Upper lobe of left lung (tissue), 6 donors: Measurements from ENCODE around the gene ERG28. TPM values are rescaled to one million over a fixed set of nuclear protein-coding genes. Genes with fewer than 3 reads are reported as not detected.

Source experiments
- ATAC-seq, 2 donors: fragments of 200-7000 bp; cut with Tn5 transposase; one replicate each; pipeline ENCODE4 v1.9.1; 2022; ENCODE audit warnings: mild to moderate bottlenecking in 2 of 2, moderate library complexity in 2 of 2; ENCODE audit not compliant: low FRiP score in 2 of 2
- DNase-seq, 2 donors: peaks; one replicate each; pipeline ENCODE4 v3.0.0-alpha.2; 2019 to 2020
- H3K27ac ChIP-seq, 4 donors: fragments of 200-600 bp; sonication (generic); one replicate each; pipeline ENCODE4 v1.5.1; 2016 to 2019
- H3K27me3 ChIP-seq, 4 donors: fragments of 200-600 bp; sonication (generic); one replicate each; pipeline ENCODE4 v1.5.1; 2017 to 2019
- H3K36me3 ChIP-seq, 4 donors: fragments of 200-600 bp; sonication (generic); one replicate each; pipeline ENCODE4 v1.5.1; 2016 to 2019
- H3K4me1 ChIP-seq, 4 donors: fragments of 200-600 bp; sonication (generic); one replicate each; pipeline ENCODE4 v1.5.1; 2018 to 2019
- H3K4me3 ChIP-seq, 4 donors: fragments of 200-600 bp; sonication (generic); one replicate each; pipeline ENCODE4 v1.5.1; 2017 to 2019; ENCODE audit warnings: mild to moderate bottlenecking in 2 of 4, moderate library complexity in 1 of 4
- H3K9me3 ChIP-seq, 4 donors: fragments of 200-600 bp; sonication (generic); one replicate each; pipeline ENCODE4 v1.5.1; 2018 to 2019
- CTCF ChIP-seq, 6 experiments: fragments of 450-650 bp in 4 of 6; fragments of 200-600 bp in 2 of 6; sonication (generic) in 2 of 6; IDR thresholded peaks; one replicate each; pipeline ENCODE4 v1.5.1; 2016 to 2019; ENCODE audit warnings: antibody characterized with exemption in 6 of 6
- EP300 ChIP-seq, 4 donors: sonication (generic); formaldehyde crosslinking; IDR thresholded peaks; one replicate each; pipeline ENCODE4 v1.5.1; 2017; ENCODE audit warnings: antibody characterized with exemption in 4 of 4, control low read depth in 2 of 4
- POLR2A ChIP-seq, 4 donors: fragments of 450-650 bp; IDR thresholded peaks; one replicate each; pipeline ENCODE4 v1.5.1; 2016 to 2017; ENCODE audit warnings: antibody characterized with exemption in 4 of 4, mild to moderate bottlenecking in 2 of 4
- POLR2AphosphoS5 ChIP-seq, 2 donors: sonication (generic); formaldehyde crosslinking; IDR thresholded peaks; one replicate each; pipeline ENCODE4 v1.5.1; 2017; ENCODE audit warnings: antibody characterized with exemption in 2 of 2
- WGBS, 2 donors: methylation state at CpG; one replicate each; pipeline ENCODE4 v1.1.5; 2017 to 2018; 5-methylcytosine and 5-hydroxymethylcytosine counted together
- total RNA-seq, 6 donors: library from RNA; depleted of rRNA in 4 of 6; stranded (reverse); fragments of >200 nt in 4 of 6; gene quantifications; one replicate each; pipeline versions ENCODE4 v1.1.0 to v1.2.1, GENCODE V29; 2016 to 2021
- donor health status: DM: no; HTN: no; CAD: no; lungs with moderate emphysema.
- donor health status: DM: no; HTN: yes; CAD: no; lungs with severe emphysema.

The ERG28 gene
- total RNA-seq, 6 donors from 2014 or later, result 6.3 to 36.0 (median 17.3) TPM

GRCh38 chr14:75649337-75649736 lies 11.3 kb downstream of the ERG28 start:
- 97% methylated on average over 1 of the region's 1 CpG for WGBS, 2 donors
- Histone ChIP-seq H3K27ac (peak overlapping the region in 3 of 4 donors; percentile 18 to 59 (median 37)), H3K4me3 (no peak overlapping the region), H3K36me3 (peaks cover 17 to 57% (median 35%) of the 10 kb centered on the region in 4 donors), H3K4me1 (peaks cover 18 to 36% (median 23%) of the 10 kb centered on the region in 4 donors), H3K9me3 (no peaks in the 10 kb centered on the region), H3K27me3 (no peaks in the 10 kb centered on the region)
- ATAC-seq (no peak), DNase-seq (no peak)
- no peak for TF ChIP-seq EP300 (IDR thresholded peaks at IDR 0.05)
- no peak for TF ChIP-seq POLR2A (IDR thresholded peaks at IDR 0.05)
- TF ChIP-seq CTCF (IDR thresholded peaks at IDR 0.05), result no peak
- no peak for TF ChIP-seq POLR2AphosphoS5 (IDR thresholded peaks at IDR 0.05)

GRCh38 chr14:75648066-75648838 lies 12.4 kb downstream of the ERG28 start:
- 46 to 57% methylated on average over 9 of the region's 9 CpGs for WGBS, 2 donors
- peak overlapping the region; percentile 52 to 68 (median 56) for H3K27ac ChIP-seq

GRCh38 chr14:75647640-75648039 lies 13.0 kb downstream of the ERG28 start:
- peaks cover 17 to 48% (median 30%) of the 10 kb centered on the region in 4 donors for H3K36me3 ChIP-seq
- TF ChIP-seq CTCF (IDR thresholded peaks at IDR 0.05) (no peak), POLR2AphosphoS5 (IDR thresholded peaks at IDR 0.05) (no peak), POLR2A (IDR thresholded peaks at IDR 0.05) (no peak)
- peak in 1 of 2 donors; percentile 44 for ATAC-seq
- H3K27ac ChIP-seq, result peak overlapping the region; percentile 52 to 68 (median 56)
- peaks cover 18 to 36% (median 21%) of the 10 kb centered on the region in 4 donors for H3K4me1 ChIP-seq
- H3K9me3 ChIP-seq, result no peaks in the 10 kb centered on the region
- 54 to 66% methylated on average over 3 of the region's 3 CpGs for WGBS, 2 donors
- H3K27me3 ChIP-seq, result no peaks in the 10 kb centered on the region
- peak in 1 of 2 donors; percentile 27 for DNase-seq
- no peak overlapping the region for H3K4me3 ChIP-seq

More at GRCh38 chr14:75648066-75648838, 12.4 kb downstream of the ERG28 start:
- DNase-seq (peak in 1 of 2 donors; percentile 77), ATAC-seq (peak; percentile 82 to 86)
- Histone ChIP-seq H3K36me3 (peaks cover 17 to 54% (median 34%) of the 10 kb centered on the region in 4 donors), H3K9me3 (no peaks in the 10 kb centered on the region), H3K27me3 (no peaks in the 10 kb centered on the region), H3K4me1 (peaks cover 18 to 36% (median 21%) of the 10 kb centered on the region in 4 donors), H3K4me3 (no peak overlapping the region)
- no peak for TF ChIP-seq EP300 (IDR thresholded peaks at IDR 0.05)
- TF ChIP-seq POLR2AphosphoS5 (IDR thresholded peaks at IDR 0.05), result peak; percentile 23 to 60

GRCh38 chr14:75646762-75647161 lies 13.9 kb downstream of the ERG28 start:
- WGBS, 2 donors, result 77% methylated on average over 6 of the region's 6 CpGs
- Histone ChIP-seq H3K27me3 (no peaks in the 10 kb centered on the region), H3K4me3 (no peak overlapping the region), H3K9me3 (no peaks in the 10 kb centered on the region), H3K27ac (peak overlapping the region; percentile 7 to 59 (median 52)), H3K36me3 (peaks cover 13 to 43% (median 27%) of the 10 kb centered on the region in 4 donors), H3K4me1 (peaks cover 18 to 36% (median 21%) of the 10 kb centered on the region in 4 donors)
- no peak for ATAC-seq
- TF ChIP-seq POLR2AphosphoS5 (IDR thresholded peaks at IDR 0.05), result no peak
- no peak for TF ChIP-seq EP300 (IDR thresholded peaks at IDR 0.05)
- no peak for TF ChIP-seq CTCF (IDR thresholded peaks at IDR 0.05)
- no peak for TF ChIP-seq POLR2A (IDR thresholded peaks at IDR 0.05)
- DNase-seq, result peak in 1 of 2 donors; percentile 24

GRCh38 chr14:75645056-75645455 lies 15.6 kb downstream of the ERG28 start:
- TF ChIP-seq EP300 (IDR thresholded peaks at IDR 0.05) (no peak), POLR2AphosphoS5 (IDR thresholded peaks at IDR 0.05) (no peak), POLR2A (IDR thresholded peaks at IDR 0.05) (no peak), CTCF (IDR thresholded peaks at IDR 0.05) (no peak)
- Histone ChIP-seq H3K9me3 (no peaks in the 10 kb centered on the region), H3K4me3 (no peak overlapping the region), H3K27me3 (no peaks in the 10 kb centered on the region), H3K4me1 (peaks cover 18 to 29% (median 21%) of the 10 kb centered on the region in 4 donors), H3K27ac (peak overlapping the region in 1 of 4 donors; percentile 0), H3K36me3 (peaks cover 1 to 37% (median 13%) of the 10 kb centered on the region in 4 donors)
- peak in 1 of 2 donors; percentile 32 for DNase-seq
- ATAC-seq, result no peak
